Hepatocyte (in vitro differentiated cells): ENCODE data around the gene TCFL5.

Source experiments
- EZH2 ChIP-seq: fragments of 200-600 bp; sonication (generic); IDR thresholded peaks from 2 replicates; pipeline ENCODE4 v1.6.1; 2016; ENCODE audit warnings: antibody characterized with exemption, mild to moderate bottlenecking, borderline replicate concordance
- TF ChIP-seq, protein P1 (sequence below): fragments of 200-600 bp; sonication (generic); IDR thresholded peaks from 2 replicates; pipeline ENCODE4 v1.5.1; 2016; ENCODE audit warnings: antibody characterized with exemption, mild to moderate bottlenecking; ENCODE audit not compliant: poor library complexity

DNA sequence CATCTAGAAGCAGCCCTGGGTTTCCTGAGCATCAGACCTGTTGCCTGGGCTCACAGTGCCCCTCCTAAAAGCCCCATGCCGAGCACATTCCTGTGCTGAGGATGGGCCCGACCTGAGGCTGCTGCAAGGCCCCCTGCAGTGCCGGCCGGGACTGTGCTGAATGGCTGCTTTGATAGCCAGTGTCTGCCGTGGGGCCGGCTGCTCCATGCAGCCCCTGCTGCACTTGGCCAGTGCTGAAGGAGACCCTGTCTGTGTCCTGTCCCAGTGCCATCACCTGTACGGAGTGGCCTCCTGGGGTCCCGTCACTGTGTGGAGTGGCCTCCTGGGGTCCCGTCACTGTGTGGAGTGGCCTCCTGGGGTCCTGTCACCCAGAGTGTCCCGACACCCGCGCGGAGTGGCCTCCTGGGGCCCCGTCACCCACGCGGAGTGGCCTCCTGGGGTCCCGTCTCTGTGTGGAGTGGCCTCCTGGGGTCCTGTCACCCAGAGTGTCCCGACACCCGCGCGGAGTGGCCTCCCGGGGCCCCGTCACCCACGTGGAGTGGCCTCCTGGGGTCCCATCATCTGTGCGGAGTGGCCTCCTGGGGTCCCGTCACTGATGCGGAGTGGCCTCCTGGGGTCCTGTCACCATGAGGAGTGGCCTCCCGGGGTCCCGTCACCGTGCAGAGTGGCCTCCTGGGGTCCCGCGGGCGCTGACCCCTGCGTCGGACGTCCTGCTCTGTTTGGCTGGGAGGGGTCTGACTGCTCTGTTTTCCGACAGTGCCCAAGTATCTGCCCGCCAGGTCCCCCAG, 37.7 kb downstream of the TCFL5 start:
- TF ChIP-seq EZH2 = no peak
- TF ChIP-seq, protein P1, sequence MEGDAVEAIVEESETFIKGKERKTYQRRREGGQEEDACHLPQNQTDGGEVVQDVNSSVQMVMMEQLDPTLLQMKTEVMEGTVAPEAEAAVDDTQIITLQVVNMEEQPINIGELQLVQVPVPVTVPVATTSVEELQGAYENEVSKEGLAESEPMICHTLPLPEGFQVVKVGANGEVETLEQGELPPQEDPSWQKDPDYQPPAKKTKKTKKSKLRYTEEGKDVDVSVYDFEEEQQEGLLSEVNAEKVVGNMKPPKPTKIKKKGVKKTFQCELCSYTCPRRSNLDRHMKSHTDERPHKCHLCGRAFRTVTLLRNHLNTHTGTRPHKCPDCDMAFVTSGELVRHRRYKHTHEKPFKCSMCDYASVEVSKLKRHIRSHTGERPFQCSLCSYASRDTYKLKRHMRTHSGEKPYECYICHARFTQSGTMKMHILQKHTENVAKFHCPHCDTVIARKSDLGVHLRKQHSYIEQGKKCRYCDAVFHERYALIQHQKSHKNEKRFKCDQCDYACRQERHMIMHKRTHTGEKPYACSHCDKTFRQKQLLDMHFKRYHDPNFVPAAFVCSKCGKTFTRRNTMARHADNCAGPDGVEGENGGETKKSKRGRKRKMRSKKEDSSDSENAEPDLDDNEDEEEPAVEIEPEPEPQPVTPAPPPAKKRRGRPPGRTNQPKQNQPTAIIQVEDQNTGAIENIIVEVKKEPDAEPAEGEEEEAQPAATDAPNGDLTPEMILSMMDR = no peak
